NCI-H1694 treated with DMSO at 0.1 percent for 48 hours (cell line): ENCODE results near the gene TDRD10.
A peak's percentile ranks its signal among the peaks of the same experiment; 100 is the strongest.
"Not testable (repeated sequence)": the region's sequence is repeated elsewhere in the genome, so short reads cannot be mapped to it uniquely, and the experiment has no call there.

ENCODE experiments used
- DNase-seq: peaks from one replicate; lab custom pipeline; 2025; lab: John Stamatoyannopoulos, UW

TDRD10 gene

DNA sequence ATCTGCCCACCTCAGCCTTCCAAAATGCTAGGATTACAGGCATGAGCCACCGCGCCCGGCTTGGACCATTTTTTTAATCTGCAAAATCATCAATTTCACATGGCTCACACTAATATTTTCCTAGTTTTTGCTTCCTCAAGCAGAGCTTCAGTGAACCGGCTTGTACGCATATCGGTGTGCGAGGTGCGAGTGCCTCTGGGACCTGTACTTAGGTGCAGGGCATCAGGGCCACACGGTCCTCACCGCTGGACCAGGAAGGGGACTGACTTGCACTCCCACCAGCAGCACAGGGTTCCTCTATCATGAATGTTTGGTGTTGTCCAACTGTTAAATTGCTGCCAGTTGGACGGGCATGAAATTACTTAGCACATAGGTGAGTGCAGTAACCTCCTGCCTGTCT is 15.6 kb downstream of the TDRD10 start:
- no peak for DNase-seq

DNA sequence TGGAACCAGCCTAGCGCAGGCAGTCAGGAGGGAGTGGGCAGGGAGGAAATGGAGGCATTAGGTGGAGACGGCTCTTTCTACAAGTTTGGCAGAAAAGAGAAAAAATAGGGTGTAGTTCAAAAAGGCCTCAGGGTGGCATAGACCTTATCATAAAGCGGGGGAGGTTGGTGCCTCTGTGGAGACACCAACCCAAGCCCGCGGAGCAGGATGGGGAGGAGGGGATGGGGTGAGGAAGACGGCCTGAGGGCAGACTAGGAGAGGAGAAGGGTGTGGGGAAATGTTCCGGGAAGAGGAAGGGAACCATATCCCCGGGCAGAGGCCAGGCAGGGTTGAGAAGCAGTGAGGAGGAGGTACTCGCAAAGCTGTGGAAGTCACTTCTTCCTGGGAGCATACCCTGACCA is 17.6 kb downstream of the TDRD10 start:
- DNase-seq: no peak

DNA sequence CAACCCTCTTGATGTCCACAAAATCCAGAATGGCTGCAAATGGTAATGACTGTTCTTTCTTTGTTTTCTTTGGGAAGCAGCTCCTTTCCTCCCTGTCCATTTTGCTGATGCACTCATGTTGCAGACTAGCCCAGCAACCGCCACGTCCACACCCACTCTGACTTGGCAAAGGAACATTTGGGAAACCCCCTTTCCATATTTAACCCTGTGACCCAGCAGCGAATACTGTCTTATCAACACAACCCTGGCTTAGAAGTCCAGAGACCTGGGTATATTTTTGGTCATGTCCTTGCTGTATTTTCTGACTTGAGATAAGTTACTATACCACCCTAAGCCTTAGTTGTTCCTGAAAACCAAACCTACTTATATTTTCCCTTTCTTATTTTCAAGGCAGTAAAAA is 18.3 kb downstream of the TDRD10 start:
- no peak for DNase-seq

DNA sequence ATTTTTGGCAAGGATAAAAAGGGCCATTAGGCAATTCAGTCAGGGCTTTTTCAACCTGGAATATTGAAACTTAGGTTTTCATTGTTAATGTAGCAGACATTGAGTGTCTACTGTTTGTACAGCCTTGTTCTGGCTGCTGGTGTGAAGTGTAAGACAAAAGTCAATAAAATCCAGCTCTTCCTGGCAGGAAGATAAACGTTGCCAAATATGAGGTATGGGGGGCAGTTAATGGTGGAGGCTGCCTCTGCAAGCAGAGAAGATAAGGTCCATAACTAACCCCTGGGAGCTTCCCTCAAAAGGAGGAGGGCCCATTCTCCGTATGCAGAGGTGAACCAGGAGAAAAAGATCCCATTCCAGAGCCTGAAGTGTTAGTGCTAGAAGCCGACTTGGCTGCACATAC is 19.7 kb downstream of the TDRD10 start:
- DNase-seq: no peak

DNA sequence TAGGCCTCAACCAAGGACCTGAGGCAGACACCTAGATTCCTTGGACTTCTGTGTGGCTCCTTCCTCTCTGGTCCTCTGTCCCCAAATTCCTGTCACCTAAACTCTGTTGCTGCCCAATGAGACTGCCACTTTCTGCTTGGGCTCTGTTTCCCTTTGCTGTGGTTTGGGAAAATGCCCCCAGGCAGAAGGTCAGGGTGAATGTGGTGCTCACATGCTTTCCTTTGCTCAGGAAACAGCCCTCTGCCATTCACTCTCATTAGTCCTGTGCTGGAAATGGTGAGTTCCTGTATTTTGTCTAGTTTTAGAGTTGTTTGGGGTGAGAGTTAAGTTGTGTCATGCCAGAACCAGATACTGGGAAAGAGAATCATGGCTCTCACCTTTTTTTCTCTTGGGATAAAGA is 22.9 kb downstream of the TDRD10 start:
- no peak for DNase-seq

DNA sequence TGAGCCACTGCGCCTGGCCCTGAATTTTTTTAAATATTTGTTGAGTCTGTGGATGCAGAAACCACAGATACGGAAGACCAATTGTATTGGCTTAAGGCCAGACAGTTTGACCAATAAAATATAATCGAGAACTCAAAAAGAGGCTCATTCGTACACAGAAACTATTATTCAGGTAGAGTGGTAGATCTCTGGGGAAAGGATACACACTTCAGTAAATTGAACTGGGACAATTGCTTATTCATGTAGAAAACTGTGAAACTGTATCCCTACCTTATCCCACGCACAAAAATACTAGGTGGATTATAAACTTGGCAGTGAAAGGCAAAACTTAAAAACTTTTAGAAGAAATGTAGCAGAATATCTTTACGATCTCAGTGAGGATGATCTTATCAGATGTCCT is 25.2 kb downstream of the TDRD10 start:
- DNase-seq: no peak

DNA sequence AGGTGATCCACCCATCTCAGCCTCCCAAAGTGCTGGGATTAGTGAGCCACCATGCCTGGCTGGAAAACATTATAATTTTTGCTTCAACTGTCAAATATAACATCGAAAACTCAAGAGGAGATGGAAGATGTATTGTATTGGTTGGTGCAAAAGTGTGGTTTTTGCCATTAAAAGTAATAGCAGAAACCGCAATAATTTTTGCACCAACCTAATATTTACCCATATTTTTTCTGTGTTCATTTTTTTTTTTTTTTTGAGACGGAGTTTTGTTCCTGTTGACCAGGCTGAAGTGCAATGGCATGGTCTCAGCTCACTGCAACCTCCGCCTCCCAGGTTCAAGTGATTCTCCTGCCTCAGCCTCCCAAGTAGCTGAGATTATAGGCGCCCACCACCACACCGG is 27.3 kb downstream of the TDRD10 start:
- no peak for DNase-seq

DNA sequence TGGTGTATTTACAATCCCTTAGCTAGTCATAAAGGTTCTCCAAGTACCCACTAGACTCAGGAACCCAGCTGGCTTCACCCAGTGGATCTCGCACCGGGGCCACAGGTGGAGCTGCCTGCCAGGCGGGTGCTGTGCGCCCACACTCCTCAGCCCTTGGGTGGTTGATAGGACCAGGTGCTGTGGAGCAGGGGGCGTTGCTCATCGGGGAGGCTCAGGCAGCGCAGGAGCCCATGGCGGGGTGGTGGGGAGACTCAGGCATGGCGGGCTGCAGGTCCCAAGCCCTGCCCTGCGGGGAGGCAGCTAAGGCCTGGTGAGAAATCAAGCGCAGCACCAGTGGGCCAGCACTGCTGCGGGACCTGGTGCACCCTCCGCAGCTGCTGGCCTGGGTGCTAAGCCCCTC is 29.9 kb downstream of the TDRD10 start:
- DNase-seq: not testable (repeated sequence)

DNA sequence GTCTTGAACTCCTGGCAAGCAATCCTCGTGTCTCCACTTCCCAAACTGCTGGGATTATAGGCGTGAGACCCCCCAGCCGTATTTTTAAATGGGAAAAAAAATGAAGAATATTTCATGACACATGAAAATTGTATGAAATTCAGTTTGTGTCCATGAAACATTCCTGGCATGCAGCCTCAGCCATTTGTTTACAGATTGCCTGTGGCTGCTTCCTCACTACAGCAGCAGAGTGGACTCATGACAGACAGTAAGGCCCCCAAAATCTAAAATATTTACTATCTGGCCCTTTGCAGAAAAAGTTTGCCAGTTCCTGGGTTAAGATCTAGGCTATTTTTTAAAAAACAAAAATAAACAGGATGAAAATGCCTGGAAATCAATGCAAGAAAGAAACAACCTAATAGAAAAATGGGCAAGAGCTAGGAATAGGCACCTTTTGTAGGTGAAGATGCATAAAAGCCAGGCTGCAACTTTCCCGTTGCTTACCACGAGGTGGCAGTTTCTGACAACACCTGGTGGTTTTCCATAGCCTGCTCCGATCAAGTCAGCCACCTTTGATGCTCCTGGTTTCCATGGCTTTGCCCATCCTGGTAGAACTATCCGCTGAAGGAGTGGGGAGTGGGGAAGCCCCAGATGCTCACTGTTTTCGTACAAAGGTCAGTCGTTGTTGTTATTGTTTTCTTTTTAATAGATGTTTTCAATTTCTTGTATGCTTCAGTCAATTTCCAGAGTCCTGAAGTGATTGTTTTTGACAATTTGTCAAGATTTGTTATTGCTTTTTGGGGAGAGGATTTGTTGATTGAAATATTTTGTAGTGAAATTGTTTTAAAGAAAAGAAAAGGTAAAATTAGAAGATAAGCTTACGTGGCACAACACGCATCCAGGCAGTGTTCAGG is 32.2 kb downstream of the TDRD10 start:
- DNase-seq: peak; percentile 39

DNA sequence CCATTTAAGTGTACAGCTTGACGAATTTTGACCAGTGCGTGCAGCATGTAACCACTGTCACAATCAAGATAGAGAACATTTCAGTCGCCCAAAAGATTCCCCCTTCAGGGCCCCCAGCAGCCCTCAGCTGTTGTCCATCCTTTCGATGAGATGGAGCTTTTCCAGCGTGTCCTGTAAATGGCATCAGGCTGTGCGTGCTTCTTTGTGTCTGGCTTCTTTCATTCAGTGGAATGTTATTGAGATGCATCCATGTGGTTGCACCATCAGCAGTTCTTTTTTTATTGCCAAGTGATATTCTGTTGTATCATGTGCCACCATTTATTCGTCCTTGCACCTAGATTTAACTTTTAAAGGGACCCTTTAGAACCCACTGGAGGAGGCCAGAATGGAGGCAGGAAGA is 34.6 kb downstream of the TDRD10 start:
- no peak for DNase-seq

DNA sequence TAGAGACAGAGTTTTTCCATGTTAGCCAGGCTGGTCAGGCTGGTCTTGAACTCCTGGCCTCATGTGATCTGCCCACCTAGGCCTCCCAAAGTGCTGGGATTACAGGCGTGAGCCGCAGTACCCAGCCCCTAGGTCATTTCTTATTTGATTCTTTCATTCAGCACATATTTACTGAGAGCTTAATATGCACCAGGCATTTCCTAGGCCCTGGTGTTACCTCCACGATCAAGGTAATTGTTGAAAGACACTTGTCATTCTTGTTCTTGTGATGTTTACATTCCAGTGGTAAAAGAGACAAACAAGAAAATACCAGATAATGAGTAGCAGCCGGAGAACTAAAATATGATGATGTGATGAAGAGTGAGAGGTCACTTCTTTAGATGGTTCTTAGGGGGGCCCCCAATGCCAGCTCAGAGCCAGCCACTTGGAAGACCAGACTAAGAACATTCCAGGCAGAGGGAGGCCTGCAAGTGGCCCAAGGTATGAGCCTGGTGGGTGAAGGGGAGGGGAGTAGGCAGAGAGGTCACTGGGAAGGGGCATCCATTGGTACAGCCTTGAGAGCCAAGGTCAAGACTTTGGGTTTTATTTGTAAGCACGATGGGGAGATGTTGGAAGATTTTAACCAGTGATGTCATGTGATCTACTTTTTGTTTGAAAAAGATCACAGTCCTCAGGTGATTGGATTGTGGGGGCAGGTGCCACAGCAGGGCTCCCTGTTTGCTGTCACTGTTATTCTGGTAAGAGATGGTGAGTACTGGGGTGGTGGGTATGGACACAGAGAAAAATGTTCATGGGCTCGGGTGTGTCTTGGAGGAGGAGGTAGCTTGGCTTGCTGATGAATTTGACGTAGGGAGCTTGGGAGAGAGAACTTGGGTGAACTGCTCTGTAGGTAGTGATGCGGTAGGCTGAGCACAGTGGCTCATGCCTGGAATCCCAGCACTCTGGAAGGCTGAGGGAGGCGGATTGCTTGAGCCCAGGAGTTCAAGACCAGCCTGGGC is 37.8 kb downstream of the TDRD10 start:
- no peak for DNase-seq

DNA sequence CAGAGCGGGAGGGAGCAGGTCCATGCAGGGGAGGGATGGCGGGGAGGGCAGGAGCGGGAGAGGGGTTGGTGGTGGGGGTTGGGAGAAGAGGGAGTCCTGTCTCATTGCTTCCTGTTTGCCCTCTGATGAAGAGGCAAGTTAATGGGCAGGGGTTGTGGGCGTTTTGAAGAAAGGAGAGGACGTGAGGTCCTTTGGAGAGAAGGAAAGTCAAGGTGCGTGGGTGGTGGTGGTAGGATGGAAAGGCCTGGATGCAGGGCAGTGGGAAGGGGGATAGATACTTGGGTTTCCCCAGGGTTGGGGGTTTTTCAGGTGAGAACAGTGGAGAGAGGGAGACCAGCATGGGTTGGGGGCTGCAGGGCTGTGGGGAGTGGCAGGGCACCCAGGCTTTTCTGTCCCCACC is 39.2 kb downstream of the TDRD10 start:
- no peak for DNase-seq

DNA sequence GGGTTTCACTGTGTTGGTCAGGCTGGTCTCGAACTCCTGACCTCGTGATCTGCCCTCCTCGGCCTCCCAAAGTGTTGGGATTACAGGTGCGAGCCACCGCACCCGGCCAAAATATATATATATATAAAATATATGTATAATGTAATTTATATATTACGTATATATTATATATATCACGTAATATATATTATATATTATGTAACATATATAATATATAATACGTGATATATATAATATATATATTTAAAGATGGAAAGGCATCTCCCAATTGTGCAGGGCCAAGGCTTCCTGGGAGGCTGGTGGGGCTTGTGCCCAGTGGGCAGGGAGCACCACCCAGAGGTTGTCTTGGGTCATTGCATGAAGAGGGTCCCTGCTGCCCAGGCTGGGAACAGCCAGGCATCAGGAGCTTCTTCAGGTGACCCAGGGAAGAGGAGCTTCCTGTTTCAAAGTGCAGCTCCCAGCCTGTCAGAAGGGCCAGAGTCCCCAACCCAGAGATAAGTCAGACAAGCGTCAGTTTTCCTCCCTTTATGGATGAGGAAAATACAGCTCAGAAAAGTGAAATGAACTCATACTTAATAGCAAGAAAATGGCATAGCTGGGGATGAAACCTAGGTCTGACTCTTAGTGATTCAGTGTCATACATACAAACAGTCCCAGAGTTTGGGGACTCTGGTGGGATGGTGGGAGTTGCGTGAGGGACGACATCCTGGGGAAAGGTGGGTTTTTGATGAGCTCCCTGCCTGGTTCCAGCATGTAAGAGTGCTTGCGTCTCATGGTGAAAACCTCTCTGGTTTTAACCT is 44.4 kb downstream of the TDRD10 start:
- DNase-seq: peak; percentile 88

DNA sequence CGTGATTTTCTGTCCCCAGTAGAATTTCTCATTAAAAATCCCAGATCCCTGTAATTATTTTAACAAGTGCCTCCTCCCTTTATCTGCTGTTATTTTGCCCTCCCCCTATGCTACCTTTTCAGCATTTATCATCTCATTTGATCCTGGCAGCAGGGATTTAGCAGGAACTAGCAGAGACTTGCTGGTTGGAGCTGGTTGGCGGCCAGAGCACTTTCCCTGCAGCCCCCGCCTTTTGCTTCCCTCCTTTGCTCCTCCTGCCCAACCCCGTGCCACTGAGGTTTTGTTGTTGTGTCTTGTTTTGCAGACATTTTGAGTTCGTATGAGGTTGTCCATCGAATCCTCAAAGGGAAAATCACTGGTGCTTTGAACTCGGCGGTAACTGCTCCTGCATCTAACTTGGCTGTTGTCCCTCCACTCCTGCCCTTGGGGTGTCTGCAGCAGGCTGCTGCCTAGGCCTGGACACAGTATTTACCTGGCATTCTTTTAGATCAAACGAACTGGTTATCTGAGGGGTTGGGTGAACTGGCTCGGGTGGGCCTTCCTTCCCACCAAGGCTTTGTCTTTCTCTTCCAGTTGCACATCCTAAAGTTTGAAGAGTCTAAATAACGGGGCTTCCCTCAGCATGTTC is 45.2 kb downstream of the TDRD10 start:
- no peak for DNase-seq

DNA sequence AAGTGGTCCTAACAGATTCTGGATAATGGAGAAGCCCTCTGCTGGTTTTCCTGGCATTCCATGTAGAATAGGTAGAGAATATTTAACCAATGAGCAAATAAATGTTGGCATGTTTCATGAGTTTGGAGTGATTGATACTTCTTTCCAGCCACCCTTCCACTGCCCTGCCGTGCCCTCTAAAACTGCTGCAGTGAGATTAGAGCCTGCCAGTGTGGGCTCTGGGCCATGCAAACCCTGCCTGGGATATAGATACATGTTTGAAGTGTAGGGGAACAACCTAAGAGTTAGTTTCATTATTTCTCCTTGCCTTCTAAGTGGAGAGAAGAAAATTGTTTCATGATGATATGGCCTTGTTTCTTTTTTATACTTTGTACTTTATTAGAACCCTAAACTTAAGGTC is 46.0 kb downstream of the TDRD10 start:
- no peak for DNase-seq

DNA sequence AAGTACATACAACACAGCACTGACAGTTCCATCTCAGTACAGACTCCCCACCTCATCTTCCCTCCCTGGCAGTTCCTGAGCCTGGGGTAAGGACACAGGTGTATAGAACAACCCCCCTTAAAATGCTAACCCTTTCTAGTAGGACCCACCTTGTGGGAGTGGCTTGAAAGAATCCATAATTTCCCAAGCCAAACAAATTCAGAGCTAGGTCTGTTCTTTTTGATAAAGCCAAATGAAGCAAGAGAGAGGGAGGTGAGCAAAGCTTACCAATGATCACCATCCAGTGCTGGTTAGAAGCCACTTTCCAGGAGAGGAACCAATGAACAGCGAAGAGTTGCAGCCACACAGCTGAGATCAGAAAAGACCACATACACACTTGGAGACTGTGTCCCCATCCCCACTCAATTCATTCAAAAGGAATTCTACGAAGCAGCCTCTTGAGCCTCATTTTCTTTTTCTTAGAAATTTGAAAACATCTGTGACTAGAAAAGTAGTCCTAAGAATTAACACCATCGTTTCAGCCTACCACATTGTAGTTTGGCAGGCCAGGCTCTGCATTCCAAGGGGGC is 47.3 kb downstream of the TDRD10 start:
- DNase-seq: no peak

DNA sequence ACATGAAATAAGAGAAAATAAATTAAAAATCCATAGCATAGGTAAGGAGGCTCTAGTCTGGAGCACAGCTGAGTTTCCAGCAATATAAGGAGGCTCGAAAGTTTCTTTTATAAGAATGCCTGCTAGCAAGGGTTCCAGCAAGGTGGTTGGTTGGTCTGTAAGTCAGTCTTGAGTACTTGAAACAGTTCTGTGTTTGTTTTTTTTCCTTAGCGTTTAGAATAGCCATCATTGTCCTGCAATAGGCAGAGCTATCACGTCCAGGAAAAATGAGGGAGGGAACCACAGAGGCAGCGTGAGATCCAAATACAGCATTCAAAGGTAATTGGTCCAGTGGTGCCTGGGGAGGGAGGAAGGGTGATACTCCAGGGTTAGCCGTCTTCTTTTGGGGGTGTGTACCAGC is 48.1 kb downstream of the TDRD10 start:
- no peak for DNase-seq

DNA sequence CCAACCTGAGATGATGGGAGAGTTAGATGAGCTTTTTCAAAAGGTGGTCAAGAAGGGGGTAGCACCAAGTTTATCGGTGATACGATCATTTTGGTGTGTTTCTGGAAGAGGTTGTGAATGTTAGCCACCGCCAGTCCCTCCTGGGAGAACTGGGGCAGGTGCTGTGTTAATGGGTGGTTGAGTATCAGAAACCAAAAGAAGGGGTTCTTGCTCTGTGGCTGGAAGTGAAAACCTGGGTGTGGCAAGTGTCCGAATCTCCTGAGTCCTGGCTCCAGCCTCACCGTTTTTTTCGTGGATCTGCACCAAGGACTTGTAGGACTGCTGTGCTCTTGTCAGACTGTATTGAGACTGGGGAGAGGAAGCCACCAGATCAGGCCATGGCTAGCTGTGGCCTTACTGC is 48.6 kb downstream of the TDRD10 start:
- no peak for DNase-seq

DNA sequence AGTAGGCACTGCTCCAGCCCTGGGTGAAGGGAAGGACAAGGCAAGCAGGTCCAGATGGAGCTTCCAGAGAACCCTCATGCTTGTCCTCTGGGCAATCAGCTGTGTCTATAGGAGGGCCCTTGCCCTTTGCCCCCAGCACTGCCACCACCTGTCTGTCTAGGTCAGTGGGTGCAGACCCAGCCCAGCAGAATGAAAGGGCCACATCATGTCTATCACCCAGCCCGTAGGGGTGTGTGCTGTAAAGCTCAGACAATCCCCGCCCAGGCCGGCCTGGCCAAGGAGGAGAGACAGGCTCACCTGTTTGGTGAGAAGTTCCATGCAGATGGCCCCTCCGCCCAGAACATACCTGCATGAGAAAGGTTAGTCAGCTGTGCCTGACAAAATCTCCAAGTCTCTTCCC is 49.5 kb downstream of the TDRD10 start:
- DNase-seq: no peak

DNA sequence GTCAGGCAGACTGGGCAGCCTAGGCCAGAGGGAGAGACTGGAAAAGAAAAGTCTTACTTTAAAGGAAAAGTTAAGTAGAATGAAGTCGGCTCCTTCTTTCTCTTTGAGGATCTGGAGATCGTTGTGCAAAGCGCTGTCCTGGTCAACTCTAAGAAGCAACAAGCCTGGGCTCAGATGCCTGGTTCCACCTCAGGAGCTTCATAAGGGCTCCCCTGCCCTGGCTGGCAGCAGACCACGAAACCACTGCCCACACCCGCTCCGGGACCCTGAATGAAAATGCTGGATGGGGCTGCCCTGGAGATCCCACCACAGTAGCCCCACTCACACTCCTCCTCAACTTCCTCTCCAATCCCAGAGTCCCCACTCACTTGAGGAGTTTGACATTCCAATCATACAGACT is 50.0 kb downstream of the TDRD10 start:
- no peak for DNase-seq
